Pancreas (tissue), 10 donors: ENCODE data around the gene KCND2. TPM values are rescaled to one million over a fixed set of nuclear protein-coding genes. Genes with fewer than 3 reads are reported as not detected.

Source experiments
- ATAC-seq, 4 donors: fragments of 200-7000 bp; cut with Tn5 transposase; one replicate each; pipeline versions ENCODE4 v1.8.0 to v1.9.1; 2020; ENCODE audit warnings: mild to moderate bottlenecking in 4 of 4, moderate library complexity in 4 of 4
- DNase-seq, 6 donors: peaks; one replicate each; pipeline ENCODE4 v3.0.0-alpha.2; 2020
- FAIRE-seq: peaks from 2 replicates; lab custom pipeline; 2012; peaks lifted over from hg19 to GRCh38; lab: Jason Lieb, UNC
- H3K27ac ChIP-seq, 4 donors: fragments of 200-600 bp; sonication (generic); 1 replicate in 3 of 4; 2 replicates in 1 of 4; pipeline versions ENCODE4 v1.5.0 to v1.8.0; 2020
- H3K27me3 ChIP-seq, 4 donors: fragments of 200-600 bp; one replicate each; pipeline ENCODE4 v1.8.0; 2021
- H3K36me3 ChIP-seq, 3 donors: fragments of 200-600 bp; sonication (generic) in 1 of 3; one replicate each; pipeline versions ENCODE4 v1.5.0 to v1.8.0; 2020 to 2021
- H3K4me1 ChIP-seq, 3 donors: fragments of 200-600 bp; one replicate each; pipeline ENCODE4 v1.8.0; 2021
- H3K4me3 ChIP-seq, 4 donors: fragments of 200-600 bp; sonication (generic) in 2 of 4; one replicate each; pipeline versions ENCODE4 v1.5.0 to v1.8.0; 2020 to 2021
- H3K9me3 ChIP-seq, 4 donors: fragments of 200-600 bp; one replicate each; pipeline ENCODE4 v1.8.0; 2021
- WGBS, 2 donors: extraction: QIAGEN DNeasy Blood & Tissue Kit; methylation state at CpG; one replicate each; pipeline ENCODE4 v1.1.7; 2013; 5-methylcytosine and 5-hydroxymethylcytosine counted together
- intact Hi-C, 3 donors: fragments of 100-400 bp; cut with DNase I; formaldehyde crosslinking; loops; one replicate each; pipeline versions ENCODE4 v1.11.1 to v1.14.2; 2022
- polyA plus RNA-seq, 2 donors: library from polyadenylated mRNA; stranded (reverse); fragments of 200-250 nt; gene quantifications; one replicate each; pipeline ENCODE4 v1.2.3, GENCODE V29; 2013
- total RNA-seq, 6 donors: library from RNA; stranded (reverse); fragmentation: NEBNext Ultra II Directional in 4 of 6; extraction: Animal tissue kit (Norgen Biotek cat#: 25700) in 4 of 6; gene quantifications; one replicate each; pipeline versions ENCODE4 v1.2.1 to v1.2.4, GENCODE V29; 2021 to 2023
- TF ChIP-seq, protein P1 (sequence below), 4 donors: fragments of 200-600 bp; sonication (generic) in 3 of 4; IDR thresholded peaks; one replicate each; pipeline versions ENCODE4 v1.5.0 to v1.8.0; 2021; ENCODE audit warnings: antibody characterized with exemption in 4 of 4
- donor health status: healthy with polysubstance abuse.
- donor health status: DM: no; HTN: no; CAD: no; lungs with moderate emphysema.
- donor health status: DM: no; HTN: no; CAD: no.
- donor health status: control.
- donor health status: control.
- donor health status: Bipolar disorder and iron deficiency.
- donor health status: DM: yes; HTN: yes; CAD: no.
- donor health status: DM: no; HTN: no; CAD: no.
- donor health status: DM: no; HTN: no; CAD: no.
- donor health status: DM: yes; HTN: yes; CAD: no.

Gene KCND2
- total and polyA plus RNA-seq, 8 donors = 0.11 to 1.2 (median 0.27) TPM

DNA sequence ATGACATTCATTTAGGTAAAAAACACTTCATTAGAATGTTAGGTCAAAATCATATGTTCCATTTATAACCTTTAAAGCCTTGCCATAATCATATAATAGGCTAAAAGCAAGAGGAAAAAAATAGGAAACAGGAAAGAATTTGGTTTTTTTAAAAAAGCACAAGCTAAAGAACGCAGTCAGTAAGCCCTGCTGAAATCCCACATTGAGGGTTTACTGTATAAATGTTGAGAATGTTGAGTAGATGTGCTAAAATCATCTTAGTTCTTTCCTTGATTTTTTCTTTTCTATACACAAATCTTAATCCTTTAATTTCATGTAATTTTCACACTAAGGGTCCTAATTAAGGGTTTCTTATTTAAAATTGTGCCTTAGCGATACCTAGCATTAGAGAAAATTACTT lies 452.0 kb downstream of the KCND2 start:
- no peaks in the 10 kb centered on the region for H3K9me3 ChIP-seq
- FAIRE-seq = no peak
- no peak overlapping the region for H3K27ac ChIP-seq
- DNase-seq = no peak
- ATAC-seq = no peak
- H3K36me3 ChIP-seq = no peaks in the 10 kb centered on the region
- 53 to 58% methylated on average over 2 of the region's 2 CpGs for WGBS, 2 donors
- no peak overlapping the region for H3K4me3 ChIP-seq
- H3K4me1 ChIP-seq = peaks cover 0 to 7% (median 0%) of the 10 kb centered on the region in 3 donors
- intact Hi-C loops = no loop called here
- TF ChIP-seq, protein P1, sequence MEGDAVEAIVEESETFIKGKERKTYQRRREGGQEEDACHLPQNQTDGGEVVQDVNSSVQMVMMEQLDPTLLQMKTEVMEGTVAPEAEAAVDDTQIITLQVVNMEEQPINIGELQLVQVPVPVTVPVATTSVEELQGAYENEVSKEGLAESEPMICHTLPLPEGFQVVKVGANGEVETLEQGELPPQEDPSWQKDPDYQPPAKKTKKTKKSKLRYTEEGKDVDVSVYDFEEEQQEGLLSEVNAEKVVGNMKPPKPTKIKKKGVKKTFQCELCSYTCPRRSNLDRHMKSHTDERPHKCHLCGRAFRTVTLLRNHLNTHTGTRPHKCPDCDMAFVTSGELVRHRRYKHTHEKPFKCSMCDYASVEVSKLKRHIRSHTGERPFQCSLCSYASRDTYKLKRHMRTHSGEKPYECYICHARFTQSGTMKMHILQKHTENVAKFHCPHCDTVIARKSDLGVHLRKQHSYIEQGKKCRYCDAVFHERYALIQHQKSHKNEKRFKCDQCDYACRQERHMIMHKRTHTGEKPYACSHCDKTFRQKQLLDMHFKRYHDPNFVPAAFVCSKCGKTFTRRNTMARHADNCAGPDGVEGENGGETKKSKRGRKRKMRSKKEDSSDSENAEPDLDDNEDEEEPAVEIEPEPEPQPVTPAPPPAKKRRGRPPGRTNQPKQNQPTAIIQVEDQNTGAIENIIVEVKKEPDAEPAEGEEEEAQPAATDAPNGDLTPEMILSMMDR (IDR thresholded peaks at IDR 0.05) = no peak
- no peaks in the 10 kb centered on the region for H3K27me3 ChIP-seq

DNA sequence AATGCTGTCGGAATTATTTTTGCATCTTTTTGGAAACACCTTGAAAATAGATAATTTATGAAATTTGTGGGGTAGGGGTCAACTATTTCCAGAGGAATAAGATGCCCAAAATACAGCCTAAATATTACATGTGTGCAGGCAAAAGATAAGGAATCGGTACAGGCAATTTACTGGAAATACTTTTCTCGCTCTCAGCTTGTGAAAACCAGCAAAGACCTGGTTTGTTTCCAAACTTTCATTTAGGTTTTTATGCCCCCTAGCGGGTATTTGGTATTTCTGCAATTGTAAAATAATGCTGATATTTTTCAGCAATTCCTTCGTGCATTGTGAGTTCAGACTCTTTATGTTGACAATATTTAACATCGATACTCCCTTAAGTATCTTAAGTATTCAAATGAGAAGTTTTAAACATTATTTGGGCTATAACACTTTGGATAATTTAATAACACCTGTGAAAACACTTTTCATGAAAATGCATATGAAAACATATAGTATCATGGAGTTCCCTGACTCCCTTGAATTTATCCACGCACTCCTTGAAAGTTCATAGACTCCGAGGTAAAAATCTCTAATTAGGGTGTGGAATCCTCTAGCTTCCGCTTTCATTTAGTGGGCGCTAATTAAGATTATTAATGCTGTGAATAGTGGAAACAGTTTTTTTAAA lies 452.5 kb downstream of the KCND2 start:
- ATAC-seq = peak in 3 of 4 donors; percentile 59 to 75 (median 61)

DNA sequence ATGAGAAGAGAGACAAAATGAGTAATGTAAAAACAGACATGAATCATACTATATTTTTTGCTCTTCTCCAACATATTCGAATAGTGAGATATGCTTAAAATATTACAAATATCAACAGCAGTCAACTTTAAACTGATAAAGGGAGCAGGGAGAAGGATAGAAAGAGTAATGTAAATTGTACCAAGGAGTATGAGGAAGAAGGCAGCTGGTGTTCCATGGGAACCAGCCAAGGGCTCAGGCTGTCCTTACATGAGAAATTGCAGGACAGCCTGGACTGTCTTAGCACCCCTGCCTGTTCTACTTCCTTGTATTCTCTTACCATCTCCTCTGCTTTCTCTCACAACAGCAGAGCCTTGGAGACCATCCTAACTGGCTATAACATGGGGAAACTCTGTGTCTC lies 456.3 kb downstream of the KCND2 start:
- no peak for DNase-seq
- FAIRE-seq = no peak
- peak in 1 of 4 donors; percentile 35 for ATAC-seq
- Histone ChIP-seq H3K27ac (no peak overlapping the region), H3K36me3 (no peaks in the 10 kb centered on the region), H3K9me3 (no peaks in the 10 kb centered on the region), H3K4me1 (peaks cover 0 to 7% (median 0%) of the 10 kb centered on the region in 3 donors), H3K4me3 (no peak overlapping the region), H3K27me3 (no peaks in the 10 kb centered on the region)
- intact Hi-C loops = no loop called here
- TF ChIP-seq, protein P1 (IDR thresholded peaks at IDR 0.05) = no peak
- WGBS, 2 donors = 15 to 18% methylated on average over 1 of the region's 1 CpG

More for the DNA sequence above, 452.5 kb downstream of the KCND2 start:
- DNase-seq = no peak
- TF ChIP-seq, protein P1 (IDR thresholded peaks at IDR 0.05) = peak in 3 of 4 donors; percentile 29 to 58 (median 48)
- Histone ChIP-seq H3K4me3 (no peak overlapping the region), H3K9me3 (no peaks in the 10 kb centered on the region), H3K27ac (no peak overlapping the region), H3K36me3 (no peaks in the 10 kb centered on the region), H3K4me1 (peaks cover 0 to 7% (median 0%) of the 10 kb centered on the region in 3 donors), H3K27me3 (no peaks in the 10 kb centered on the region)
- peak; percentile 74 for FAIRE-seq
- intact Hi-C loops = no loop called here
- WGBS, 2 donors = 13 to 14% methylated on average over 10 of the region's 10 CpGs

DNA sequence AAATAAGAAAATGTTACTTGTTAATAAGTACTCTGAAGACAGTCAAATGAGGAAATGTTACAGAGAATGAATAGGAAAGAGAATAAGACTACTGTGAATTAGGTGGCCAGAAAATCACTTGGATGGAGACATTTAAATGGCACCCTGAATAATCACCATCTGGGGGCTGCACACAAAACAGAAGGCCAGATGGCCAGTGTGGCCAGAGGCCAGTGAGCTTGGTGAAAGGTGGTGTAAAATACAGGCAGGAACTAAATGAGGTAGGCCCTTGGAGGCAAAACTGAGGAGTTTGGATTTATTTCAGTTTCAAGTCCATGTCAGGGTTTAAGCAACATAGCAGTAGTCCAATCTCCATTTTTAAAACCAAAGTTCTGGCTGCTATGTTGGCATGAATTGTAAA lies 458.3 kb downstream of the KCND2 start:
- ATAC-seq (no peak), FAIRE-seq (no peak), DNase-seq (no peak)
- H3K27ac ChIP-seq = no peak overlapping the region
- no peaks in the 10 kb centered on the region for H3K36me3 ChIP-seq
- peaks cover 0 to under 1% (median 0%) of the 10 kb centered on the region in 3 donors for H3K4me1 ChIP-seq
- TF ChIP-seq, protein P1 (IDR thresholded peaks at IDR 0.05) = no peak
- no peak overlapping the region for H3K4me3 ChIP-seq
- H3K9me3 ChIP-seq = no peaks in the 10 kb centered on the region
- no peaks in the 10 kb centered on the region for H3K27me3 ChIP-seq
- intact Hi-C loops = no loop called here

DNA sequence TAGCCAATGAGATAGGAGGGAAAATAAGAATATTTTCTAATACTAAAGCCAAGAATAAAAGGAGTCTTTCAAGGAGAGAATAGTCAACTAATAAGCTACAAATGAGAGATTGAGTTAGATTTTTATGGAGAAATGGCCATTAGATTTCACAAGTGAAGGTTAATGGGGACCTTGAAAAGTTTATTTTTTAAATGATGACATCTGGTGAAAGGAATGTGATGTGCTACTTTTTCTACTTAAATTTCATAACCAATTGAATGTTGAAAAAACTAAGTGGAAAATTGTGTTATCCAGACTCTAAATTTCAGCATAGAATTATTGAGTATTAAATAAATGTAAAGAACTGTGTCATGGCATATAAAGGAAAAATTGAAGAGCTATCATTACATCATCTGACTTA lies 459.3 kb downstream of the KCND2 start:
- intact Hi-C loops = no loop called here
- DNase-seq (no peak), FAIRE-seq (no peak), ATAC-seq (no peak)
- Histone ChIP-seq H3K27me3 (no peaks in the 10 kb centered on the region), H3K9me3 (no peaks in the 10 kb centered on the region), H3K27ac (no peak overlapping the region), H3K4me3 (no peak overlapping the region), H3K4me1 (no peaks in the 10 kb centered on the region), H3K36me3 (no peaks in the 10 kb centered on the region)
- TF ChIP-seq, protein P1 (IDR thresholded peaks at IDR 0.05) = no peak
